ENCODE data around the gene NACC2.
A peak's percentile ranks its signal among the peaks of the same experiment; 100 is the strongest.

Gene NACC2

DNA sequence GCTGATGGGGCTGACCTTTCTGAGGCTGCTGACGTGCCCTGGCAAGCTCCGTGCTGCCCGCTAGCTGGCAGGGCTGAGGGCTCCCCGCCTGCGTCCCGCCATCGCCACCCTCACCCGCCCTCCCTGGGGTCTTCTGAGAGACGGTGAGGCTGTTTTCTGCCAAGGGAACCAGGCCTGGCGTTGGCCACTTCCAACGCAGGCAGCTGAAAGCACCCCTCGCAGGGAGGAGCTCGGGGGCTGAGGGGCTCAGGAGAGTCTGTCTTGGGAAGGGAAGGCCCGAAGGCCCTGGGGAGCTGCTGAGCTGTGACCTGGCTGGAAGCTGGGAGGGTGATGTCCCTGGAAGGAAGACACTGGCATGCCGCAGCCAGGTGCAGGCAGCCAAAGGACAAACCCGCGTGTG is 33.3 kb upstream of the NACC2 start:
- no peak for DNase-seq

DNA sequence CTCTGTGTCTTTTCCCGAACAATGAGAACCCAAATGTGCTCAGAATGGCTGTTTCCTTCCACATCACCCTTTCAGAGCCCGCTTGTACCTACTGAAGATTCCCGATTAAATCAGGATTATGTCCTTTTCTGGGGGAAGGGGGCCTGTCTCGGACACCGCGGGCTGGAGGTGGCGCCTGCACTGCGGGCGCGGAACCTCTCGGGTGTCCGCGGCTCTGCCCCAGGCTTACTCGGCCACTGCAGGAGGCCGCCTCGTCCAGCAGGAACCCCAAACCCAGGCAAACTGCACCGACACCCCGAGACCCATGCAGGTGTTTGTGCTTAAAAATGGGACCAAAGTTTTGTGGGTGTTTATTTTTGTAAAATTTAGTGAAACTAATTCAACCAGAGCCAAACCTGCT is 32.2 kb upstream of the NACC2 start:
- no peak for DNase-seq

DNA sequence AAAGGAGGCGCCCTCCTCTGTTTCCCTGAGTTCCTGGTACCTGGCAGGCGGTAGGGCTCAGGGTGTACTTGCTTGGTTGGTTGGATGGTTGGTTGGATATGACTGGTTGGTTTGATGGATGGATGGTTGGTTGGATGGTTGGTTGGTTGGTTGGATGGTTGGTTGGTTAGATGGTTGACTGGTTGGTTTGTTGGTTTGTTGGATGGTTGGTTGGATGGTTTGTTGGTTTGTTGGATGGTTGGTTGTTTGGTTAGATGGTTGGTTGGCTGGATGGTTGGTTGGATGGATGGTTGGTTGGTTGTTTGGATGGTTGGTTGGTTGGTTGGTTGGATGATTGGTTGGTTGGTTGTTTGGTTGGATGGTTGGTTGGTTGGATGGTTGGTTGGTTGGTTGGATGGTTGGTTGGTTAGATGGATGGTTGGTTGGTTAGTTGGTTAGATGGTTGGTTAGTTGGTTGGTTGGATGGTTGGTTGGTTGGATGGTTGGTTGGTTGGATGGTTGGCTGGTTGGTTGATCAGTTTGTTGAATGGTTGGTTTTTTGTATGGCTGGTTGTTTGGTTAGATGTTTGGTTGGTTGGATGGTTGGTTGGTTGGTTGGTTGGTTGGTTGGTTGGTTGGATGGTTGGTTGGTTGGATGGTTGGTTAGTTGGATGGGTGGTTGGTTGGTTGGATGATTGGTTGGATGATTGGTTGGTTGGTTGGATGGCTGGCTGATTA is 30.0 kb upstream of the NACC2 start:
- DNase-seq, result no peak

DNA sequence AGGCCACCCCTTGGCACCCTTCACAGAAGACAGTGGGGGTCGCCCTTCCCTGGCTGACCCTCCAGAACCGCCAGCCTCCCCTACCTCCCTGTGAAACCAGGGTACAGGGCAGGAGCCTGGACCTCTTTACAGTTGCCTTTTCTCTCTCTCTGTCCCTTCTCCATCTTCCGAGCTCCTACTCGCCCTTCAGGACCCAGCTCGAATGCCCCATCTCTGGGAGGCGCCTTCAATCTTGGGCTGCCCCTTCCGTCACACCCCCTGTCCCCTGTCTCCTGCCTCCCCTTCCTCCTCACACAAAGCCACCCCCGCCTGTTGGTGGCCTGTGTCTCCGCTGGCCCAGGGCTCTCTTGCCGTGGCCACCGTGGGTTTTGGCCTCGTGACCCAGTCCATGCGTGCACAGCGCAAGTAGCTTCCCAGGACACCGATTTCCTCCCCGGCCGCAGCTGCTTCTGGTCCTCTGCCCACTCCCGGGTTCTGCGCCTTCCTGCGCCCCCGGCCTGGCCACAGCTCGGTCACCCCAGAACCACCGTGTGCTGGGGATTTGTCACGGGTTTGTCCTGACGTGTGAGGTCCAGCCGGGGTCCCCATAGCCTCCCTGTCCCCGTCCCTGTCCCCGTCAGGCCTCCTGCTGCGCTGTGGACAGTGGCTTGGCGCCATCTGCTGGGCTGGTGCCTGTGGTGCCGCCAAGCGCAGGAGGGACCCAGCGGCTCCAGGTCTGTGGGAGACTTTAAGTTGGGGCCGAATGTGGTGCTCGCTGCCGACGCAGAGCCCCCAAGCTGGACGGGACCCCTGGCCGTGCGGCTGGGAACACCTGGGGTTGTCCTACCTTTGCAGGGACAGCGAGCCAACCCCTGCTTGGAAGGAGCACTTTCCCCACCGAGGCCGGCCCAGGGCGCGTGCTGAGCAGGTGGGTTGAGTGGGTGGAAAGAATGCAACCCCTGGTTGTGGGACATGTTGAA is 27.6 kb upstream of the NACC2 start:
- DNase-seq, result no peak

DNA sequence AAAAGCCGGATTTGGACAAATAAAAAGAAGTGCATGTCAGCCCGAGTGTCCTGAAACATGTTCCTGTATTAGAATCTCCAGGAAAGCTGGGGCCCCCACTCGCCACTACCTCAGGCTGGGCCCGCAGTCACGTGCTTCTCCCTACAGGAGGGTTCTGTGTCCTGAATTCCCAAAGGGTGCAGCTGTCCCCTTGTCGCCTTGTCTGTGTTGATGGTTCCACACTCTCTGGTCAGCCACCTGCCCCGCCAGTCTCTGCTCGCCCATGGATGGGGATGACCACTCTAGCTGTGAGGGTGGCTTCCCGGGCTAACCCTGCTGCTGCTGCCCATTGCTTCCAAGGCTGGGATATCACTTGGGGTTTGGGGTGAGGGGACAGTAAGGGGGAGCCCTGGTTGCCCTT is 26.7 kb upstream of the NACC2 start:
- DNase-seq, result no peak

DNA sequence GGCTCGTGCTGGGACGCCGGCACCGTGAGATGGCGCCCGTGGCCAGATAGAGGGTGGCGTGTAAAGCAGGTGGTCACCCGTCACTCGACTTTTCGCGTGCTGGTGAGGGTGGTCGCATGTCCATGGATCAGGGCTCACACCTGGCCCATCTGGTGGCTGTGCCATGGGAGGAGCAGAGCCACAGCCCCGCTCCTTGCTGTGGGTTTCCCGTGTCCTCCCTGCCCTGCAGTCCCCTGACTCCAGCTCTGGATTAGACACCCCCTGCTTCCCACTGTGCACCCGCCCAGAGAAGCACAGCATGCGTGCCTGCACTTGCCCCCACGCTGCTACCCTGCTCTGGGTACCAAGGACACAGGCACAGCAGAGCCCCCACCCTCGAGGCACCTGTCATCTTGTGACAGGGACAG is 25.4 kb upstream of the NACC2 start:
- no peak for DNase-seq

DNA sequence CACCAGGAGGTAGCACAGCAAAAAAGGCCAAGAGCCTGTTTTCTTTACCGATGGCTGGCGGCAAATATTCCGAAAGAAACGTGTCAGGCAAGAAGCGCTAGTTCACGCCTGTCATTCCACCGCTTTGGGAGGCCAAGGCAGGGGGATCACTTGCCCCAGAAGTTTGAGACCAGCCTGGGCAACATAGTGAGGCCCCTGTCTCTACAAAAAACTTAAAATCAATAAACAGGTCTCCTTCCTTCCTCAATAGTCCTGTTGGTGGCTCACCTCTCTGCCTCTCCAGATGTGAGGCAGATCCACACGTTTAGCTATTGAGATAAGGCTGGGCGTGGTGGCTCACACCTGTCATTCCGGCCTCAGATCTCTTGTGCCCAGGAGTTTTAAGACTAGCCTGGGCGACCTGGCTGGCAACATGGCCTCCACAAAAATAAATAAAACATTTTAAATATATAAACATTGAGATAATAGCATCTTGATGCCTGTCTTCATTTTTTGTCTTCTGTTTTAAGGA is 24.8 kb upstream of the NACC2 start:
- DNase-seq, result no peak

DNA sequence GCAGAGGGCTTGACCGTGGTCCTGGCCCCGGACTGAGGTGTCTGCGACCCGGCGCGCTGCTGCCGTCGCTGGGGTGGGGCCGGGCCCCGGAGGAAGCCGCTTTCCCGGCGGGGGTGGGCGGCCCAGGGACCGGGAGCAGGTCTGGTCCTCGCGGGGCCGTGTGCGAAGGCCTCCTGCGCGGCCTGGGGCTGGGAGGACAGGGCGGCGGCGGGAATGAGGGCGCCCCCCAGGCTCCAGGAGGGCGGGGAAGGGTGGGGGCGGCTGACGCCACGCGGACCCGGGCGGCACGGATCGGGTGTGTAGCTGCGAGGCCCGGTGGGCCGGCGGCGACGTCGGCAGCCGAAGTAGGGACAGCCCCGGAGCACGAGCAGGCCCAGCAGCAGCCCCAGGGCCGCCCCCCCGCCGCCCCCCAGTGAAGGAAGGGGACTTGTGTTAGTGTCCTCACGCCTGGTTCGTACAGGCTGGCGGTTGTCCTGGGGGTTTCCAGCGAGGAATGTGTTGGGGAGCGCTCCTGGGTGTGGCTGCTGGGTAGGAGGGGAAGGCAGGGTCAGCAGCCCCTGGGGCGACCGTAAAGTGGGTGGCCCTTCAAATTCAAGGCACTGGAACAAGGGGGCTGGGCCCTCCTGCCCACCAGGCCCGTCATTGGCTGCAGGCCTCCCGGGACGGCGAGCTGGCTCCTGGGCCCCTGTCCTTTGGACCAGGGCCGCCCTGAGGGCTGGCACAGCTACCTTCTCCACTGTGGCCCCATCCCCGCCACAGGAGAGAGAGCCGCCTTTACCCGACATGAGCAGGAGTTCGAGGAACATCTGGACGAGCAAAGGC is 24.2 kb upstream of the NACC2 start:
- DNase-seq, result no peak

DNA sequence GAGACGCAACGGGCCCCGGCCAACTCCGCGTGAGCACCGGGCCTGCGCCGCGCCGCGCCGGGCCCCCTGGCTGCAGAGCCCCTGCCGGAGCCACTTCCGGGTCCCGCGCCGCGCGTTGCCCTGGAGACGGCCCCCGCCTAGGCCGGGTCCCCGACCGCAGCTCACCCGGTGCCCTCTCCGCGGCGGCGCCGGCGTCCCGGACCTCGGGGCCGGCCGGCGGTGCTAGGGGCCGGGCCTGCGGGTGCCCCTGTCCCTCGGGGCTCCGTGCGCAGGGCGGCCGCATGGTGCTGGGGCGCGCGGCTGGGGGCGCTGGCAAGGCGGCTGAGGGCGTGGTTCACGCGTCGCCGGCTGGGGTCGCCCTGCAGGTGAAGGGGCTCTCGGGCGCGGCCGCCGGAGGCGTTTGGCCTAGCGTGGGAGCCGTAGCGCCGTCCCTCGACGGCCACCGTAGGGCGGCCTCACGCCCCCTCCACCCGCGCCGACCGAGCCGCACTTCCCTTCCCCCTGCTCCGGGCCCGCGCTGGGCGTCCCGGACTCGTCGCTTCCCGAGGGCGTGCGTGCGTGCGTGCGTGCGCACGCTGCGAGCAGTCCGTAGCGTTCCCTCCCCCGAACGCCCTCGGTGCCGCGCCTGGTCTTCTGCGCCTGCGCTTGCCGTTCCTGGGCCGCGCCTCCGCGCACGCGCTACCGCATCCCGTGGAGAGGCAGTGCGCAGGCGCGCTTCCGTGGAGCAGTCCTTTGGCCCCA is 23.4 kb upstream of the NACC2 start, which contains the start of gene TMEM250:
TSS of gene TMEM250 (minus strand) at position 556 of the 741 bp plus-strand sequence. CDS start 1,975 bp downstream, outside the sequence.
- peak; percentile 80 for DNase-seq

DNA sequence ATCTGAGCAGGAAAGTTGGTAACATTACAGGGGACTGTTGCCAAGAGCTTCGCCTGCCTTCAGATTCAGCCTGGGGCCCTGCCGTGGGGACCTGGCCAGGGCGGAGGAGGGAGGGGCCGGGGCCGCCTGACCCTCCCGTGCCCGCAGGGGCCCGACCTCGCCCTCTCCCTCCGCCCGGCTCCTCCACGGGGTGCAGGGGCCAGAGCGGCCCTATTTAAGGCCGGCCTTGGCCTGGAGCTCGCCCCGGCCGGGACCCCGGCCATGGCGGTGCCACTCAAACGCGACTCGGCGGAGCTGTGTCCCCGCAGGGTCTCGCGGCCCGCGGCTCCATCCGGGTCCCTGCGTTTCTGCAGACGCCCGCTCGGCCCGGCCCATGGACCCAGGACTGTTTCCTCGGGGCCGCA is 22.8 kb upstream of the NACC2 start:
- no peak for DNase-seq

DNA sequence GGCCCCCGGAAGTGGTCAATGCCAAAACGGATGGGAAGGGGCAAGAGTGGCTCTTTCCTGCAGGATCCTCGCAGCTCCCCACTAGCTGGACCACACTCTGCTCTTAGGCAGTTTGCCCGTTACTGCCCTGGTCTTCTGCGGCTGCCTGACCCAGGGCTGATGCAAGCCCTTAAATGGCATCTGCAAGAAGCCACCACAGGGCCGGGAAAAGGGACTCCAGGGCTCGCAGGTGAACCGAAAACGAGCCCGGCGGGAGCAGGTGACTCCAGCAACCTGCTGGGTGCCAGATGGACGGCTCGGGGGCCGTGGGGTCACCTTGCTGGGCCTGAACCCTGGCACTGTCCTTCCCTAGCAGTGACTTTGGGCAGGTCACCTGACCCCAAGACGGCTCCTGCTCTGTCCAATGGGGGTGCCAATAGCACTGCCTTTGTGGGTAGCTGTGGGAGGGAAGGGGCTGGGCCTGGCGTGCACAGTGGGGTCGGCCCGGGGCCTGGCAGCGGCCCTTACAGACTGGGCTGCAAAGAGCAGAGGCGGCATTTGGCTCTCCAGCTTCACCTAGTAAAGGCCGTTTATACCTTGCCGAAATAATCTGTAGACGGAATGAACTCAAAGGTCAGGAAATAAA is 22.3 kb upstream of the NACC2 start:
- no peak for DNase-seq

DNA sequence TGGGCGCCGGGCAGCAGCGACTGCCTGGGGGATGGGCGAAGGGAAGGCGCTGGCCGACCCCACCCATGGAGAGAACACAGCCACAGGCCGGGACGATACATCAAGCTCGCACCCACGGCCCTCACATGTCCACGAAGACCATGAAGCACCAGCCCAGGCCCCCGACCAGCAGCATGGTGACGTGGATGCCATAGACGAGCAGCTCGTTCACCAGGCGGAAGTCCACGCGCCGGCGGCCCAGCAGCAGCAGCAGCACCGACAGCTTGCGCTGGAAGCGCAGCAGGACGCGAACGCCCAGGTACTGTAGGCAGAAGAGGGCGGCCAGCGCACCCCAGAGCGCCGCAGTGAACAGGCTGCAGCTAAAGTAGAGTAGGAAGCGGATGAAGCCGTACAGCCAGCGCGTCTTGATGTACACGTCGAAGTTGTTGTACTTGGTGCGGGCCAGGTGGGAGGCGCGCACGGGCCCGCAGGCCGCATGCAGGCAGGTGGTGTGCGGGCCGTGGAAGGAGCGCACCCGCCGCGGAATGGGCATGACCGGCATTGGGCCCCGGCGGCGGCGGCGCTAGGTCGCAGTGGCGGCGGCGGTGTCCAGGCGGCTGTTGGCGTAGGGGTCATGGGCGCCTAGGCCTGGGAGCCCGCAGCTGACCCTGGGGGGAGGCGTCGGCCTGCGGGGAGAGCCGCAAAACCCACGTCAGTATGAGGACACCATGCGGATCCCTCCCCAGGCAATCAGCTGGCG is 21.4 kb upstream of the NACC2 start:
- DNase-seq, result no peak

DNA sequence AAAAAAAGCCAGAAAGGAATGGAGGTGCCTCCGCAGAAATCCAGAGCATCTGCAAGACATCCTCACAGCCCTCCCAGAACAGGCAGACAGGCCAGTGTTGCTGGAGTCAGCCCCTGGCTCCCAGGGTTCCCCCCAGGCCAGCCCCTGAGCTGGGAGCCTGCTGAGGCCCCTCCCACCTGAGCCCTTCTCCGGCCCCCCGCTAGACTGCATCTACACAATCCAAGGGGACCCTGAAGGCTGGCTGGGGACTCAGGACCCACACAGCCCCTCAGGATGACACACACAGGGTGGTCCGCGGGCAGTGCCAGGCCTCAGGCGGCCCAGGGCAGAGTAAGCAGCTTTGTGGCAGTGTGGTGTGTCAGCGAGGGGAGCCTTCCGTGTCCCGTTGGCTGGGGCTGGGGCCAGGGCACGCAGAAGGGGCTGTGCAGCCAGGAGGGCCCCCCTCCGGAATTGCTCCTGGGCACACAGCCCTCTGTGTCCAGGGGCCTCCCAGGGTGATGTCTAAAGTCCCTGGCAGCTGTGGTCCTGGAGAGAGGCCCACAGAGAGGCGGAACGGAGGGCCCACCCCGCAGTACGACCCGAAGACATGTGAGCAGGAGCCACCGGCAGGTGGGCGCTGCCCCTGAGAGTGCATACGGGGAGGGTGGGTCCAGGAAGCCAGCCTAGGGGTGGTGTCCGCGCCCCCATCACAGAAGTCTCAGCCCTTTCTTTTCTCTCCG is 20.7 kb upstream of the NACC2 start:
- DNase-seq, result no peak

DNA sequence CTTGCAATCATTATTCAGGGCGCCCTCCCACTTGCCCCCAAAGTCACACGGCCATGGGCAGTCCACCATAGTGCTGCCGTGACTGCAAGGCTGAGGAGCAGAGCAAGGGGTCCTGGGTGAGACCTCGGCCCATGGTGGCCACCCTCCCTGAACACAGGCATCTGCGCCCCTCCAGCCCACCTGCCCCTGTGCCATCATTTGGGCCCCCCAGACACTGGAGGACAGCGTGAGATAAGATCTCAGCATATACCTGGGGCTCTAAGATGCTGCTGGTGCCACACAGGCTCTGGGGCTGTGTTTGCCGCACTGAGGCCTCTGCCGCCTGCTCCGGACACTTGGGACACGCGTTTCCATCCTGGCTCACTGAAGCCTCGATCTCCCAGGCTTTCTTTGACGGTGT is 20.1 kb upstream of the NACC2 start:
- no peak for DNase-seq

DNA sequence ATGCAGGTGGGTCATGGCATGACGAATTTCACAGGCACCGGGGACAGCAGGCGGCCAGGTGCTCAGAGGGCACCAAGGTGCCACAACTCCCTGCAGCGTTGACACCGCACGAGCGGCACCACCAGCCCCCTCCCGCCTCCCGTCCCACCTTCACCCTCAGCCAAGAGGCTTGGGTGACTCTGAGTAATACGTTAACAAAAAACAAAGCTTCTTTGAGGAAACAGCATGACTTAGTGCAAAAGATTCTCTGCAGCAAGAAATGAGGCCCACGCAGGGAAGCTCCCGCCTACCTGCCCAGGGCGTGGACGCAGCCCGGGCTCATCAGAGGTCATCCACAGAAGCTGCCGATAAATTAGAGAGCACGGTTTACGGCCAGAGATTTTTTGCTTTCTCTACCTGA is 19.5 kb upstream of the NACC2 start:
- DNase-seq, result no peak

DNA sequence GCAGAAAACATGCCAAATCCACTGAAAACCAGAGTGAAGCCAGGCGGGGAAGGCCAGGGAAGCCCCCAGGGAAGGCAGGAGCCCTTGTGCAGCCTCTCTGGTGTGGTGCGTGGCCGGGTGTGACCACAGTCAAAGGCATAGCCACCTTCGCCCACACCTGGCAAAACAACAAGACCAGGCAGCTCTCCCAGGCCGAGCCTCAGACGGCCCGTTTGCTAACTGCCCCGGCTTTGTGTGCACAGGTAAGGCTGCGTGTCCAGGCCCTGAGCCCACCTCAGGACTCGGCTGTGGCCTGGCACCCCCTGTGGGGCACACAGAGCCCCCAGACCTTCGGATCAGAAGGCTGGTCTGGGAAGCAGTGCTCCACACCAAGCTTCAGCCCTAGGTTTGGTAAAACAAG is 17.5 kb upstream of the NACC2 start:
- DNase-seq, result no peak

DNA sequence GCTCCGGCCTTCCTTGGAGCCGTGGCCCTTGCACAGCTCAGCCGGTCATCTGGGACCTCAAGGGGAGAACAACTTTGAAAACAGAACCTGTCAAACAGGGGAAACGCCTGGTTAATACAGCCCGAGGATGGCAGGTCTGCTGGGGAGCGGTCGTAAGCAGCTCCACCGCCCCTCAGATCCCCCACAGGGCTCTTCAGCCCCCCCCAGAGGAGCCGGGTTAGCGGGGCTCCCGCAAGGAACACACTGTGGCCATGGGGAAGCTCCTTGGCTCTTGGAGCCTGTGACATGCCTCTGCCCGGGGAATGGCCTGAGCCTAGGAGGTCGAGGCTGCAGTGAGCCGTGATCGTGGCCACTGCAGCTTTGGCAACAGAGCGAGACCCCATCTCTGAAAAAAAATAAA is 16.8 kb upstream of the NACC2 start:
- no peak for DNase-seq

DNA sequence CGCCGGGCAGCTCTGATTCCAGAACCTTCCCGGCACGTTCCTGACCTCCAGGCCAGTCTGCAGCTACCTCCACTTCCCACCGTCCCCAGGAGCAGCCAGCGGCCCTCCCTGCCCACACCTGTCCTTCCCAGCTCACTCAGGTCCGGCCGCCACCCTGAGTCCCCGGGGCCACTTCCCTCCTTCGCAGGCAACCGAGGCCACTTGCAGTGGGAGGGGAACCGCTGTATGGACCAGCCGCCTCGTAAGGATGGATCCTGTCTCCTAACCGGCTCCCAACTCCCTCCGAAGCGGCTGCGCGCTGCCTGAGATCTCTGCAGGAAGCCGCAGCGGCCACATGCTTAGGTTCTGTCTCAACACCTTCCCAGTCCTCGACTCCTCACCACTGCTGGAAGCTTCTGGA is 16.1 kb upstream of the NACC2 start:
- DNase-seq, result no peak

DNA sequence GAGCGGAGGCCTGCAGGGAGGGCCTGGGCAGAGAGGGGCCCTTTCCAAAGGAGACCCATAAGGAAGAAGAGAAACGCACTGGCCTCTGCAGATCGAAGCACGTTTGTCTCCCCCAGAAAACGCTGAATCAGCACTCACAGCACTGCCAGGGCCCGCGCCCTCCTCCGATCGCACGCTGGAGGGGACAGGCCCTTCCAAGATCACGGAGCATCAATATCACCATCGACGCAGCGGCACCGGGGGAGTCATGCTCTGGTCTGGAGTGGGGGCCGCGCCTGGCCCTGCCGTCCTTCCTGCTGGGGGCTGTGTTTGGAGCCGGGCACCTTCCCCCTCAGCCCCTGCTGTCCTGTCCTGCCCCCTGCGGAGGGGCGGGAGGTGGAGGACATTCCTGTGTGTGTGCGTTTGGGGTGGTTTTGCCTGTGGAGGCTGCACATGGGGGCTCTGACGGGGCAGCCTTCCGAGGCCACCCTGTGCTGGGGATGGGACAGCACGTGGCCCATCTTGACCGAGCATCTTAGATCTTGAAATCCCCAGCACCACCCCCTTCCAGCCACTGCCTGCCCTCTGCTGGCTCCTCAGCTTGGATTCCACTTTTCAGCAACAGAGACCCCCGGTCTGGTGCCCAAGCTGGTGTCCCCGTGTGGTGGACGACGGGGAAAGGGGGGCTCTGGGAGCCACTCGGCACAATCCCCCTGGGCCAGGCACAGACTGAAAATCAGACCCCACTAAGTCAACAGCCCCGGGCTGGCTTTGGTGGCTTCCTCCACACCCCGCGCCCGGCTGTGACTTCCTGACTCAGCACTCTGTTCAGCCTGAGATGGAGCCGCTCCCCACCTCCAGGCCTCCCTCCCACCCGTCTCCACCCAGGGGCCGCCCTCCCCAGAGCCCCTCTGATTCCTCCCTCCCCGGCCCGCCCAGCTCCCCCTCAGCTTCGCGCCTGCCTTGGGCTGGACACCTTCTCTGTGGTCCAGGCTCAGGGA is 15.3 kb upstream of the NACC2 start:
- no peak for DNase-seq

Data from NCI-H2029 treated with DMSO at 0.1 percent for 48 hours (cell line).